Measurements from ENCODE around the gene IGFBP7. TPM values are rescaled to one million over a fixed set of nuclear protein-coding genes. Genes with fewer than 3 reads are reported as not detected.

Gene IGFBP7
- total RNA-seq, 1 donor from 2014 or later, result 1,471 TPM

DNA sequence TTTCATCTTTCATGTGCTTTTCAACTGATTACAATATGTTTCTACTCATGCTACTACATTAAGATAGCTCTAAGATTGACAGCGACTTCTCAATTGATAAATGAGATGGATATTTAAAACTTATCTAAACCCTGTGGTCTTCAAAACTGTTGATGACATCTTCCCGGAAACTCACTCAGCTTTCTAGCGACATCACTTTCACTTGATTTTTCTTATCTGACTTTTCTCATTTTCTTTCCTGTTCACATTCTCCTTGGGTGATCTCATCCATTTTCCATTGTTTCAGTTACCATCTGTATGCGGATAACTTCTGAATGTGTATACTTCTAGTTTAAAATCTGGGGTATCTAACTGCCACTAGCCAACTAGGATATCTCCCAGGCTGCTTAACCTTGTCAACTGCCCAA is 128.4 kb downstream of the IGFBP7 start:
- H3K4me3 ChIP-seq (ENCODE audit: low read depth, low read length), result peak overlapping the region; percentile 13
- no peak for TF ChIP-seq CTCF (conservative IDR thresholded peaks at IDR 0.05; ENCODE audit: low read depth, low read length)
- DNase-seq (ENCODE audit: low read depth), result no peak

Other genes starting within 250 kb of the IGFBP7 start
- gene REST, start 202.5 kb downstream of the IGFBP7 start, total RNA-seq, result 22.9 TPM in 2 replicates
- gene NOA1, start 132.8 kb downstream of the IGFBP7 start, total RNA-seq, result 24.8 and 28.1 TPM in 2 replicates
- gene POLR2B, start 131.5 kb downstream of the IGFBP7 start, total RNA-seq, result 73.7 and 91.5 TPM in 2 replicates

Measured in epithelial cell of proximal tubule (primary cell).